ENCODE results near the gene XXYLT1. TPM values are rescaled to one million over a fixed set of nuclear protein-coding genes. Genes with fewer than 3 reads are reported as not detected.

XXYLT1 gene
- total and polyA plus RNA-seq, 2 of the 4 experiments (the other 2 are of a cell fraction): 14.7 to 18.1 TPM

GRCh38 chr3:195087328-195087727, 183.6 kb downstream of the XXYLT1 start:
- Histone ChIP-seq H3K9me3 (ENCODE audit: control insufficient read depth, insufficient read depth, low read length) (no peaks in the 10 kb centered on the region), H3K18ac (ENCODE audit: low read depth, low read length) (no peak overlapping the region), H4K5ac (ENCODE audit: low read depth, low read length) (no peak overlapping the region; the same call in 1 of the 2 replicates), H2AK5ac (ENCODE audit: low read depth, low read length) (no peak overlapping the region), H3K14ac (replicated peaks; ENCODE audit: low read depth, low read length) (no peak overlapping the region), H4K8ac (ENCODE audit: low read depth in 2 of 2, low read length in 2 of 2) (0 out of 4 replicates have a peak overlapping the region, but pooled peaks of 1 of the 2 experiments have one; percentile 16), H3K4me2 (ENCODE audit: low read depth, low read length) (no peak overlapping the region), H4K20me1 (ENCODE audit: insufficient read depth, low read length) (no peaks in the 10 kb centered on the region), H3K4ac (ENCODE audit: low read depth, low read length) (peak overlapping the region; percentile 9; the same call in 1 of the 2 replicates), H3K27me3 (ENCODE audit: control insufficient read depth, insufficient read depth, low read length) (no peaks in the 10 kb centered on the region), H2BK5ac (ENCODE audit: low read depth, low read length, poor library complexity, severe bottlenecking) (no peak overlapping the region), H2BK15ac (ENCODE audit: low read depth, low read length) (no peak overlapping the region), H2BK20ac (ENCODE audit: low read depth, low read length) (no peak overlapping the region), H2AFZ (replicated peaks; ENCODE audit: low read length, poor library complexity) (peak overlapping the region; percentile 23), H3K36me3 (ENCODE audit: control insufficient read depth, insufficient read depth, low read length) (no peaks in the 10 kb centered on the region), H4K91ac (ENCODE audit: insufficient read depth, low read depth, low read length) (no peak overlapping the region), H3K23ac (ENCODE audit: low read depth, low read length) (no peak overlapping the region), H2BK120ac (ENCODE audit: low read depth, low read length) (no peak overlapping the region), H3K9ac (ENCODE audit: low read depth, low read length) (no peak overlapping the region), H2AK9ac (replicated peaks; ENCODE audit: low read depth, low read length, poor library complexity) (no peak overlapping the region), H3K9me1 (ENCODE audit: insufficient read depth, low read length) (no peaks in the 10 kb centered on the region), H3K4me3 (ENCODE audit: insufficient read depth, low read depth, low read length) (no peak overlapping the region), H3K79me1 (ENCODE audit: low read depth in 1 of 2, low read length in 2 of 2) (no peaks in the 10 kb centered on the region; a peak in 1 of 4 replicates), H3K27ac (ENCODE audit: insufficient read depth, low read length) (no peak overlapping the region), H3K4me1 (ENCODE audit: control insufficient read depth, insufficient read depth, low read length) (no peaks in the 10 kb centered on the region; the same call in 1 of the 2 replicates), H3K56ac (ENCODE audit: extremely low read depth, insufficient read depth, low read length) (no peak overlapping the region)
- dilution Hi-C loops (cut with HindIII; ENCODE audit: low sequenced_read_pairs, unreplicated experiment): no loop called here
- ATAC-seq (ENCODE audit: low read depth) (no peak), DNase-seq (no peak)
- BruUV-seq (replicated peaks): no TSS peak
- CTCF ChIA-PET: interaction anchor here (0.6 kb wide), 1 partner anchor 416 kb away, joined by 3 read pairs; no protein-coding TSS in a partner anchor
- TF ChIP-seq RCOR1 (IDR thresholded peaks at IDR 0.05; ENCODE audit: insufficient replicate concordance, low read length) (no peak), USF2 (IDR thresholded peaks at IDR 0.05; ENCODE audit: low read depth, low read length) (no peak), BHLHE40 (IDR thresholded peaks at IDR 0.05; ENCODE audit: low read depth, low read length) (no peak), MAZ (IDR thresholded peaks at IDR 0.05; ENCODE audit: borderline replicate concordance, low read depth, low read length) (no peak)
- WGBS, 2 experiments (ENCODE audit: extremely low coverage in 2 of 2, insufficient read length in 1 of 2): 80% methylated on average over 1 of the region's 7 CpGs; no CpG with 5 or more reads in 1 of the 2 experiments
- in situ Hi-C loops (cut with MboI; ENCODE audit: low sequenced_read_pairs): no loop called here
- intact Hi-C loops (cut with micrococcal nuclease): no loop called here
- POLR2A ChIA-PET (ENCODE audit: unreplicated experiment): no interaction called here

All from IMR-90 (cell line).